ENCODE results near the gene KIT.

DNA sequence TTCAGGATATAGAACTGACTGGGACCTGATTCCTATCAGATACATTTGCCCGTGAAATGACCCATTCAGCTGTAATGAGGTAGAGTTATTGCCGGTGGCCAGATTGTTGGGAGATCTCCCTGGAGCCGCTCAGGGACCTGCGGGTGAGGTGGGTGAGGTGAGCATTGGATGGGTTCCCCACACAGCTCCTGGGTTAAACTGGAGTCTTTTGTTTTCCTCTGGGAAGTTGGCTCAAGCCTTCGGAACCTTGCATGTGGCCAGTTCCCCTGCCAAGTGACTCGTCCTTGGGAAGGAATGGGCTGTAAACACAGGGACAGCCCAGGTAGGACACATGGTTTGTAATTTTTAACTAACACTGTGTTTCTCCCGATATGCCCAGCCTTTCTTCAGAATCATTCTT, 31.6 kb upstream of the KIT start:
- TF ChIP-seq, protein P1, sequence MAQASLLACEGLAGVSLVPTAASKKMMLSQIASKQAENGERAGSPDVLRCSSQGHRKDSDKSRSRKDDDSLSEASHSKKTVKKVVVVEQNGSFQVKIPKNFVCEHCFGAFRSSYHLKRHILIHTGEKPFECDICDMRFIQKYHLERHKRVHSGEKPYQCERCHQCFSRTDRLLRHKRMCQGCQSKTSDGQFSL (CRISPR knock-in tag; IDR thresholded peaks at IDR 0.05) = no peak
- TF ChIP-seq GTF2F1 (IDR thresholded peaks at IDR 0.05; ENCODE audit: low read length) = no peak

Data from HepG2 (cell line).